Immature natural killer cell (primary cell): ENCODE measurements around the gene CDH12. TPM values are rescaled to one million over a fixed set of nuclear protein-coding genes. Genes with fewer than 3 reads are reported as not detected.
"Not testable (repeated sequence)": the region's sequence is repeated elsewhere in the genome, so short reads cannot be mapped to it uniquely, and the experiment has no call there.

Experiments used
- DNase-seq, 3 donors: peaks; one replicate each; pipeline ENCODE4 v3.0.0; 2022; ENCODE audit warnings: mixed read lengths in 1 of 3
- H3K27ac Mint-ChIP-seq, 6 donors: one replicate each; pipeline ENCODE4 v1.8.0; 2020; ENCODE audit warnings: mixed read lengths in 6 of 6, mild to moderate bottlenecking in 5 of 6, inconsistent platforms in 4 of 6, moderate library complexity in 3 of 6
- H3K27me3 Mint-ChIP-seq, 3 donors: one replicate each; pipeline ENCODE4 v1.8.0; 2020 to 2021; ENCODE audit warnings: low read depth in 3 of 3, mild to moderate bottlenecking in 3 of 3, mixed read lengths in 3 of 3, moderate library complexity in 3 of 3, inconsistent platforms in 1 of 3
- H3K36me3 Mint-ChIP-seq, 3 donors: one replicate each; pipeline ENCODE4 v1.8.0; 2020; ENCODE audit warnings: mixed read lengths in 3 of 3, inconsistent platforms in 2 of 3, mild to moderate bottlenecking in 2 of 3
- H3K4me1 Mint-ChIP-seq, 2 donors: one replicate each; pipeline ENCODE4 v1.8.0; 2020; ENCODE audit warnings: inconsistent platforms in 2 of 2, mild to moderate bottlenecking in 2 of 2, mixed read lengths in 2 of 2, moderate library complexity in 1 of 2
- H3K4me3 Mint-ChIP-seq, 5 donors: one replicate each; pipeline ENCODE4 v1.8.0; 2020; ENCODE audit warnings: mild to moderate bottlenecking in 5 of 5, mixed read lengths in 5 of 5, inconsistent platforms in 3 of 5, moderate library complexity in 3 of 5
- H3K9me3 Mint-ChIP-seq, 6 donors: one replicate each; pipeline ENCODE4 v1.8.0; 2020; ENCODE audit warnings: mild to moderate bottlenecking in 6 of 6, mixed read lengths in 6 of 6, inconsistent platforms in 4 of 6, moderate library complexity in 3 of 6
- polyA plus RNA-seq, 3 donors: library from polyadenylated mRNA; unstranded; fragments of 300-500 nt; fragmentation: Illumina TruSeq; gene quantifications; one replicate each; pipeline ENCODE4 v1.2.3, GENCODE V29; 2021

CDH12 gene
- polyA plus RNA-seq, 3 donors from 2014 or later: not detected

DNA sequence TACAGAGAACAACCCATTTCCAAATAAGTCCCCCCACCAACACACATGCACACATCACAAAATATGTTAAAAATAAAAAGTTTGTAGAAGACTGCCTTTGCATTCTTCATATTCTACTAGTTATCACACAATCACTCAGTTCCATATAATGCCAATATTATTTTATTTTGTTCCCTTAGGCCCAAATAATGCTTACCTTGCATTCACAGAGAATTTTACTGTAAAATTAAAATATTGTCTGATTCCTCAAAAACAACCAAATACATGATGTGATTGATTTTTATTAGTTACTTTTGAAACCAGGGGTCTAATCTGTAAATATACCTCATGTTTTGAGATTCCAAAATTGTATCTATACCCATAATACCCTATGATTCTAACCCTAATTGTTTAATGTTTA lies 536.9 kb downstream of the CDH12 start:
- no peak overlapping the region for H3K27ac Mint-ChIP-seq
- H3K36me3 Mint-ChIP-seq: no peaks in the 10 kb centered on the region
- H3K4me3 Mint-ChIP-seq: no peak overlapping the region
- peaks cover 12 to 58% (median 24%) of the 10 kb centered on the region in 6 donors for H3K9me3 Mint-ChIP-seq
- H3K27me3 Mint-ChIP-seq: no peaks in the 10 kb centered on the region
- no peaks in the 10 kb centered on the region for H3K4me1 Mint-ChIP-seq
- no peak for DNase-seq

DNA sequence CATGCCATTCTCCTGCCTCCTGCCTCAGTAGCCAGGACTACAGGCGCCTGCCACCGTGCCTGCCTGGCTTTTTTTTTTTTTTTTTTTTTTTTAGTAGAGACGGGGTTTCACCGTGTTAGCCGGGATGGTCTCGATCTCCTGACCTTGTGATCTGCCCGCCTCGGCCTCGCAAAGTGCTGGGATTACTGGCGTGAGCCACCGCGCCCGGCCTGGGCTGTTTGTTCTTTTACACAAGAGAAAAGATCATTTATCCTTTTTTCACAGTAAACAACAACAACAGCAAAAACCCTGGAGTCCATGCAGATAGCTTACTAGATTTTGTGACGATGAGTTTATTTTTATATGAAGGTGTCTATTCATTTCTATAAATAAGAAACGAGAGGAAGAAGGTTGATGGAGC lies 538.1 kb downstream of the CDH12 start:
- not testable (repeated sequence) for H3K27ac Mint-ChIP-seq, DNase-seq, H3K4me1 Mint-ChIP-seq, H3K27me3 Mint-ChIP-seq, H3K4me3 Mint-ChIP-seq, H3K36me3 Mint-ChIP-seq
- H3K9me3 Mint-ChIP-seq: peaks cover 8 to 59% (median 24%) of the 10 kb centered on the region in 6 donors

DNA sequence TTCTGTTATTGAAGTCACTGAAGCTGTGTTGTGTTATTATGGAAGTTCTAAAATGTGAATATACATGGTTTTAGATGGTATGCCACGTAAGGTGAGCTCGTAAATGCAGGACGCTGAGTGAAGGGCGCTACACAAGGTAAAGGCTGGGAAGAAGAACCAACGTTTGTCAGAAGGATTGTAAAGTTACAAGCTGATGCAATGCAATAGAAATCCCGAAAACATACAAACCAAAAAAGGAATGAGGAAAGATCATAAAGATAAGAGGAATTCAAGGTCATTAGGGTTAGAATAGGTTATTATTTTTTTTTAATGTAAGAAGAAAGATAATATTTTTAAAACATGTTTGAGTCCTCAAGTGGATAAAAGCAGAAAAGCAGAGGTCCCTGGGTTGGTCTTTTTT lies 538.6 kb downstream of the CDH12 start:
- no peak for DNase-seq
- H3K4me1 Mint-ChIP-seq: no peaks in the 10 kb centered on the region
- H3K27ac Mint-ChIP-seq: no peak overlapping the region
- H3K36me3 Mint-ChIP-seq: no peaks in the 10 kb centered on the region
- H3K27me3 Mint-ChIP-seq: no peaks in the 10 kb centered on the region
- H3K4me3 Mint-ChIP-seq: no peak overlapping the region
- peaks cover 8 to 54% (median 24%) of the 10 kb centered on the region in 6 donors for H3K9me3 Mint-ChIP-seq

DNA sequence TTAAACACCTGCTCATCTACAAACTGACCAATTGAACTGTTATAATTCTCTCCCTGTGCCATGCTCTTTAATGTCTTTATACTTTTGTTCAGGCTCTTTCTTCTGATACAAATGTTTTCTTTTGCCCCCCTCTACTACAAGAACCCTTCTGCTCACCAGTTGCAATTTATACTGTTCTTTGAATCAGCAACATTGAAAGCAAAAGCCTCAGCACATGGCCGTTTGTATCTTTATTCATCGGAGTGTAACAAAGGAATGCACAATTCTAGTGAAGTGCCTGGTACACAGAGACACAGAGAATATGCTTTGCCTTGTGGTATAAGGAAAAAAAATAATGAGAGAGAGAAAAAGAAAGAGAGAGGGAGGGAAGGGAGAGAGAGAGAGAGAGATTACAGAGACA lies 547.1 kb downstream of the CDH12 start:
- no peaks in the 10 kb centered on the region for H3K4me1 Mint-ChIP-seq
- H3K27ac Mint-ChIP-seq: no peak overlapping the region
- no peak overlapping the region for H3K4me3 Mint-ChIP-seq
- H3K27me3 Mint-ChIP-seq: no peaks in the 10 kb centered on the region
- peaks cover 0 to 5% (median 0%) of the 10 kb centered on the region in 3 donors for H3K36me3 Mint-ChIP-seq
- no peak for DNase-seq
- peaks cover 7 to 32% (median 12%) of the 10 kb centered on the region in 6 donors for H3K9me3 Mint-ChIP-seq

DNA sequence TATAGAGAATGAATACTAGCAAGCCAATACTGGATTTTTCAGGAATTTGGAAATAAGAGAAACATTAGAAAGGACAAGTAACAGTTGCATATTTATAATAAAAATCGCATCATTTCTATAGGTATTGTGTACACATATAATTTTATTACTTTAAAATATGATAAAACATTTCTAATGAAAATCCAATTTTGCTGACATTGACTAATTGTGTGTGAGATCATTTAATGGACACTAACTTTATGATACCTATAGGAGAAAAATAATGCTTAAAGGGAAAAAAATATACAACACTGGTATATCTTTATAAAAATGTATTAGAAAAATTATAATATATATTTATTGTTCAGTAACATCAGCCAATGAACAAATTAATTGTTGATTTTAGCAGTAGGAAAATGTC lies 557.3 kb downstream of the CDH12 start:
- Mint-ChIP-seq H3K4me3 (no peak overlapping the region), H3K36me3 (no peaks in the 10 kb centered on the region), H3K27ac (no peak overlapping the region), H3K27me3 (no peaks in the 10 kb centered on the region), H3K9me3 (peaks cover 6 to 45% (median 33%) of the 10 kb centered on the region in 6 donors), H3K4me1 (no peaks in the 10 kb centered on the region)
- DNase-seq: no peak

DNA sequence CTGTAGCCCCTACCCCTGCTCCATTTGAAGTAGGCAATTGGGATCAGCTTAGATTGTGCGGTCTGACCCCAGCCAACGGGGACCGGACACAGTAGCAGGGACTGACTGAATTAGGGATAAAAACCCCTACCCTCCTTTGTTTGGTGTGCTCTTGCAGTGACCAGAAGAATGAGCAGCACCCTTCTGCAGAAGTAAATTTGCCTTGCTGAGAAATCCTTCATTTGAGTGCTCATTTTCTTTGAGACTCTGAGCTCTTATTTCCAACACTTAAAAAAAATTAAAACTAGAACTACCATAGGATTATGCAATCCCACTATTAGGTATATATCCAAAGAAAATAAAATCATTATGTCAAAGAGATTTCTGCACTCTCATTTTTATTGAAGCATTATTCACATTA lies 560.0 kb downstream of the CDH12 start:
- peaks cover 4 to 52% (median 36%) of the 10 kb centered on the region in 6 donors for H3K9me3 Mint-ChIP-seq

DNA sequence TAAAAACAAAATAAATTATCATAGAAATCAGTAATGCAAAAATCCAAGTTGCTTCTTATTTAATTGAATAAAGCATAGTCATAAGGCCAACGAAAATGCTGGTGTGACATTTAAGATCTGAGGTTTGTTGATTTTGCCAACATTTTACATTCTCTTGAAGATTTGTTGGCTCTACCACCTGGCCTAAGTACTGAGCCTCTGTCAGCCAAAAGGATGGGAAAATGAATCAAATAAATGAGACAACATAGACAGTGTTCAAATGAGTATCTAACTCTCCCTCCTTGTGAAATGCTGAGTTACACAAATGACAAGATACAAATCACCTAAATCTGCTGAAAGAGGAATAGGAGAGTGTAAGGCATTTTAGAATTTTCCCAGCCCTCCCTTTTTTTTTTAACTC lies 575.0 kb downstream of the CDH12 start:
- no peaks in the 10 kb centered on the region for H3K27me3 Mint-ChIP-seq
- H3K4me1 Mint-ChIP-seq: no peaks in the 10 kb centered on the region
- DNase-seq: no peak
- no peak overlapping the region for H3K4me3 Mint-ChIP-seq
- H3K36me3 Mint-ChIP-seq: no peaks in the 10 kb centered on the region
- peaks cover 4 to 49% (median 33%) of the 10 kb centered on the region in 6 donors for H3K9me3 Mint-ChIP-seq
- no peak overlapping the region for H3K27ac Mint-ChIP-seq

More for the DNA sequence above, 560.0 kb downstream of the CDH12 start:
- Mint-ChIP-seq H3K27ac (no peak overlapping the region), H3K36me3 (peaks cover 0 to 4% (median 3%) of the 10 kb centered on the region in 3 donors), H3K27me3 (peaks cover 0 to 2% (median 0%) of the 10 kb centered on the region in 3 donors), H3K4me1 (no peaks in the 10 kb centered on the region), H3K4me3 (no peak overlapping the region)
- no peak for DNase-seq

DNA sequence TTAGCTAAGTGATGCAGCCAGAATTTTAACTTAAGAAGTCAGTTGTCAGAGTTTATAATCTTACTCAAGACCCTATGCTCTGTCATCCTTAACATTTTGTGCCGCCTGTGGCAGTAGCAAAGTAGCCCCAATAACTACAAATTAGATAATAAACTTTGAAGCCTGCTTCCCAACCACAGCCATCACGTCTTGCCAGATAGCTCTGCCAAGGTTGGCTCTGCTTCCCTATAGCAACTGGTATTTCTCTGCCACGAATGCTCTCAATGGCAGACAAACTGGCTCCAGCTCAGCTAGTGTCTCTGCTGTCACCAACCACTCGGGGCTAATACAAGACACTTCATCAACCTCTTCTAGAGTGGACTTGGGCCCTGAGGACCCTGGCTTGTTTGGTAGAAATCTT lies 576.1 kb downstream of the CDH12 start:
- Mint-ChIP-seq H3K9me3 (peaks cover 8 to 48% (median 31%) of the 10 kb centered on the region in 6 donors), H3K4me1 (no peaks in the 10 kb centered on the region), H3K27ac (no peak overlapping the region), H3K36me3 (no peaks in the 10 kb centered on the region), H3K27me3 (no peaks in the 10 kb centered on the region), H3K4me3 (no peak overlapping the region)
- DNase-seq: no peak

DNA sequence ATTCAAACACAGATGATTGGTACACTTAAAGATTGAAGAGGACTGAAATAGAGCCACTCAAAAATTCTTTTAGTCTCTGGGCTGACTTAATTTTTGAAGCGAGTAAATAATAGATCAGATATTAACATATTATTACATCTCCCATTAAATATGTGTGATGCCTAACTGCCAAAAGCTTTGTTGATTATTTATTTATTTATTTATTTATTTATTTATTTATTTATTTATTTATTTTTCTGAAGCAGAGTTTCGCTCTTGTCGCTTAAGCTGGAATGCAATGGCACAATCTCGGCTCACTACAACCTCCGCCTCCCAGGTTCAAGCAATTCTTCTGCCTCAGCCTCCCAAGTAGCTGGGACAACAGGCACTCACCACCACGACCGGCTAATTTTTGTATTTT lies 587.3 kb downstream of the CDH12 start:
- not testable (repeated sequence) for H3K4me1 Mint-ChIP-seq, H3K36me3 Mint-ChIP-seq, DNase-seq, H3K27ac Mint-ChIP-seq, H3K4me3 Mint-ChIP-seq, H3K27me3 Mint-ChIP-seq
- peaks cover 4 to 41% (median 11%) of the 10 kb centered on the region in 6 donors for H3K9me3 Mint-ChIP-seq

DNA sequence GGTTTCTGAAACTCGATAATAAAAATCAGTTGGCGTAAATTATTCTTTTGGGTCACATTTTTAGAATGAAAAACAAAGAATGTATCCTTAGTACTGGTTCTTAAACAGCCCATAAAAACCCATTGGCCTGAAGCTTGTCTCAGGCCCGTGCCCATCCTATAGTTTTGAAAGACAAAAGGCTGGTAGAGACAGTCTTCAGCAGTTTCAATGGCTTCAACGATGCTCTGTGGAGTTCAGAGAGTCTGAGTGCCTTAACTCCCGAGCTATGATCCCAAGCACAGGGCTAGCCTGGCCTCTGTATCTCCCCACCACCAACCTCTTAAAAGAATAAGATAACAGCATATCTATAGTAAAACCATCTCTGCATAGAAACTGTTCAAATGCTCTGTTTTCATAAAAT lies 595.0 kb downstream of the CDH12 start:
- Mint-ChIP-seq H3K36me3 (no peaks in the 10 kb centered on the region), H3K27ac (no peak overlapping the region), H3K27me3 (peaks cover 0 to 2% (median 0%) of the 10 kb centered on the region in 3 donors), H3K9me3 (peaks cover 4 to 30% (median 13%) of the 10 kb centered on the region in 6 donors), H3K4me3 (no peak overlapping the region), H3K4me1 (no peaks in the 10 kb centered on the region)
- DNase-seq: no peak

DNA sequence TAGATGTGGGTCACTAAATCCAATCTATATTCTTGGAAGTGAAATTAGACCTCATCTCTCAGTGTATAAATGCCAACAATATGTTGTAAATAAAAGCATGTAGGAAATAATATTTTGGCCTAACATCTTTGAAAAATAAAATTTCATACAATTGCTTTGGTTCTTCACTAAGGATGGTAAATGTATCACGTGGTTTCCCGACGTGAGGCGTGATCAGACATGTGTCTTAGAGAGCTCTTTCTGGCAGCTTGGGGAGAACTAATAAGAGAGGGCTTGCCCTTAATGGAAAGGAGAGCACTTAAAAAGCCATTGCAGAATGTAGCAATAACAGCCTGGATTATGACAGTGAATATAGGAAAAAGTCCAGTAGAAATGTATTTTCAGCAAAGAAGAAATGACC lies 602.6 kb downstream of the CDH12 start:
- DNase-seq: no peak
- Mint-ChIP-seq H3K27me3 (peaks cover 0 to 2% (median 2%) of the 10 kb centered on the region in 3 donors), H3K4me3 (no peak overlapping the region), H3K4me1 (no peaks in the 10 kb centered on the region), H3K9me3 (peaks cover 9 to 28% (median 14%) of the 10 kb centered on the region in 6 donors), H3K27ac (no peak overlapping the region), H3K36me3 (peaks cover 0 to 4% (median 0%) of the 10 kb centered on the region in 3 donors)

DNA sequence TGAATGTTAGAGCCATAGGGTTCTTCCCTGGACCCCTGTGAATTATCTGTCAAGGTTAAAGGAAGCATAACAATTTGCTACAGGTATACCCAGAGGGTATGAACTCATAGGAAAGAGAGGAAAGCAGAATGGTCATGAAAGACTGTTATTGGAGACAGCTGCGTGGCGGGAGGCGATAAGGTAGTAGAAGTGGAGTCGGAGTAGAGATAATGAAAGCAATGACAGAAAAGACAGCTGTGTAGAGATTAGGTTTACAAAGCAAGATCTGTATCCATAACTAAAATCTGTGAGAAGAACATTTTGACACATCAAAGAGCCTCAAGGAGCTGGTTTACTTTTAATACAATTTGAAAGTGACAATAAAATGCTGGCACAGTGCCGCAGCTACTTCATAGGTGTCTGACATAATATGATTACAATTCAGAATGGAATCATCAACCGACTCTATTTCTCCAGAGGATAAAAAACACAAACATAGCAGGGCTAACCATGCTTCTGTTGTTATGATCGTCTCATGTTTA lies 603.9 kb downstream of the CDH12 start:
- Mint-ChIP-seq H3K9me3 (peaks cover 11 to 38% (median 20%) of the 10 kb centered on the region in 6 donors), H3K36me3 (peaks cover 0 to 4% (median 0%) of the 10 kb centered on the region in 3 donors), H3K4me1 (no peaks in the 10 kb centered on the region), H3K27me3 (peaks cover 0 to 2% (median 0%) of the 10 kb centered on the region in 3 donors), H3K4me3 (no peak overlapping the region), H3K27ac (no peak overlapping the region)
- DNase-seq: no peak

DNA sequence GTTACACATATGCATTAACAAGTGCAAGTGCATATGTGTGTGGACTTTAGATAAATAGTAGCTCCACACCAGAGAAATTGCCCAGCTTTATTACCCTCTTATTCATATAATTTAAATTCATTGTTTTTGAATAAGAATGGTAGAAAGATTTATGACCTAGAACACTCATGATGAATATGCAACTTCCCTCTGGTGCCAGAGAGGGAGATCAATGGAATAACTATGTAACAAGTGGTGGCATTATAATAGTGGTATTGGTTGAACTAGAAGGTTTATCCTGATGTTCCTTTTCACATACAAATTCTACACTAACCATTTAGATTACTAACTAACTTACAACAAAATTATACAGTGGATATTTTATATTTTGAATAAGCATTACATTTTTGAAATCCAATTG lies 607.4 kb downstream of the CDH12 start:
- Mint-ChIP-seq H3K9me3 (peaks cover 5 to 31% (median 19%) of the 10 kb centered on the region in 6 donors), H3K27me3 (peaks cover 0 to 2% (median 0%) of the 10 kb centered on the region in 3 donors), H3K36me3 (peaks cover 0 to 4% (median 0%) of the 10 kb centered on the region in 3 donors), H3K4me3 (no peak overlapping the region), H3K27ac (no peak overlapping the region), H3K4me1 (no peaks in the 10 kb centered on the region)
- no peak for DNase-seq

DNA sequence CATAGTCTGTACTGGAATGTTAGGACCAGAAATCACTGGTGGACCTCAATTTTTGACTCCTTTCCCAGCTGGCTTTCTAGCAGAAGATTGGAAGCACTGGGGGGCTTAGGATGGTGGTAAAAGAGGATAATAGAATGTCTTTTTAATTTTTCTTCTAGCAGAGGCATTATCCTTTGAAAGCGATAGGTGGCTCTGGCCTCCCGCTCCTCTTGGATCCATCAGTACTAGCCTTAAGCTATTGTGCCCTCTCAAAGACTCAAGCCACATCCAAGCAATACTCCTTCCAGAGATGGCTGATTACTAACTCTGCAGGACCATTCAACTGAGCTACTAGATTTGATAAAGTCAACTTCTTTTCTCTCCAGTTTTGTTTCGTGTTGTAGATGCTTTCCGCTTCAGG lies 610.6 kb downstream of the CDH12 start:
- Mint-ChIP-seq H3K27ac (no peak overlapping the region), H3K9me3 (peaks cover 5 to 29% (median 21%) of the 10 kb centered on the region in 6 donors), H3K36me3 (no peaks in the 10 kb centered on the region), H3K4me1 (no peaks in the 10 kb centered on the region), H3K4me3 (no peak overlapping the region), H3K27me3 (peaks cover 0 to 2% (median 0%) of the 10 kb centered on the region in 3 donors)
- no peak for DNase-seq

DNA sequence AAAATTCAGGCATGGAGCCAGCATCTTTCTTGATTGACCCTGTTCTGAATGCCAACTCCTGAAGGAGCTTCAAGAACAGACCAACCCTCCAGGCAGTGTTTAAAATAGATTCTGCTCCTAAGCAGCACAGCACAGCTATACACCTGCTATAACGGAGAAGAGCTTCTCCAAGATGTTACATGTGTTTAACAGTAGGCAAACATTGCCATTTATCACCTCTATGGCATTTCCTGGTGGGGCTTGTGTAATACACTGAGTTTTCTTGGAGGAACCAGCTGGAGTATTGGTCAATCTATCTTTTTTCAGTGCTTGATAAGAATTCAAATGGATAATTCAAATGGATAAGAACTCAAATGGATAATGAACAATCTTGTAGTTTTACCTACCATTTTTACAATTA lies 615.1 kb downstream of the CDH12 start:
- peaks cover 0 to 2% (median 0%) of the 10 kb centered on the region in 3 donors for H3K27me3 Mint-ChIP-seq
- H3K9me3 Mint-ChIP-seq: peaks cover 0 to 30% (median 17%) of the 10 kb centered on the region in 6 donors
- no peak for DNase-seq
- H3K4me1 Mint-ChIP-seq: no peaks in the 10 kb centered on the region
- H3K27ac Mint-ChIP-seq: no peak overlapping the region
- no peaks in the 10 kb centered on the region for H3K36me3 Mint-ChIP-seq
- no peak overlapping the region for H3K4me3 Mint-ChIP-seq
